ENCODE results near the gene FAM13B. TPM values are rescaled to one million over a fixed set of nuclear protein-coding genes. Genes with fewer than 3 reads are reported as not detected.
"Not testable (repeated sequence)": the region's sequence is repeated elsewhere in the genome, so short reads cannot be mapped to it uniquely, and the experiment has no call there.

FAM13B gene
- total RNA-seq, 4 donors from 2014 or later = 44.1 to 102 (median 76.6) TPM

DNA sequence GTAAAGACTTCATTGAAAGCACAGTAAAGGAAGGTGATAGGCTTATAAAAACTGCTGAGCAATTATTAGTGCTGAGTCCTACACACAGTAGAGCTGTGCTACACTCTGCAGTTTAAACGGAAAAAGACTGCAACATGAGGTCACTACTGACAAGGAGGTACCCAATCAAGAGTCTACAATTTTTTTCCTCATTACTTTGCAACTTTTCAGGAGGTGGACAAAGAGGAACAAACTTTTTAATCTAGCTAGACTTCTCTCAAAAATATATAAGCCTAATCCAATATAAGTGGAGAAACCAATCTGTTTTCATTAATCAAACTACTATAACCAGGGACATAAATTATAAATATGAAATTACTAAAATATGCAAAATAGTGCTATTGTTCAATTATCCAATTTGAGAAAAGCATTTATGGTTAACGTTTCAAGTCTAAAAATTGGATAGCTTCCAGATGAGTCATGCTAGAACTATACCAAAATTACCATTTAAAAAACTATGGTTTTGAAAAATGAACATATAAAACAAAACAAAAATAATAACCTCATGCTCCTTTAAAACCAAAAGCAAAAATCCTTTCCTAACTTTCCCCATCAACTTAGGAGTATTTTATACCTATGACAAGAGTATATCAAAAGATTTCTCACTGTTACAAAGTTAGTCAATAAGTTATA lies 37.7 kb downstream of the FAM13B start:
- peak; percentile 48 for ATAC-seq
- H3K27ac ChIP-seq = no peak overlapping the region

DNA sequence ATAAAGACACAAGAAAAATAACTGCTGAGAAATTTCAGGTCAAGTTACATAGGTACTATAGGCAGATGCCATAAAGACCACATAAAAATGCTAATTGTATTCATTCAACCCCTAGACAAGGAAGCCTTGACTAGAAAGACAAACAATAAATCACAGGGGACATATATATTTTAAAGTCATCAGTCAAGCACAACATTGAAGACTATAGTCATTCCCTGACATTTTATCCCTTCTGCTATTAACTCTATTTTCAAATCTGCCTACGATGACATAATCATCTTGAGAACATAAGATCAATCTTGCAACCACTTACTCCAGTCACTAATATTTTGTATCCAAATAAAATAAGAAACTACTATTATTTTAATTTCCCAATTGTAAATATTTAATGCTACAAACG lies 38.3 kb downstream of the FAM13B start:
- peaks cover 0 to 17% of the 10 kb centered on the region in 2 donors for H3K36me3 ChIP-seq
- no peaks in the 10 kb centered on the region for H3K27me3 ChIP-seq
- no peak overlapping the region for H3K27ac ChIP-seq
- no peaks in the 10 kb centered on the region for H3K9me3 ChIP-seq
- H3K4me1 ChIP-seq = peaks cover 0 to 49% (median 3%) of the 10 kb centered on the region in 3 donors
- TF ChIP-seq, protein P1, sequence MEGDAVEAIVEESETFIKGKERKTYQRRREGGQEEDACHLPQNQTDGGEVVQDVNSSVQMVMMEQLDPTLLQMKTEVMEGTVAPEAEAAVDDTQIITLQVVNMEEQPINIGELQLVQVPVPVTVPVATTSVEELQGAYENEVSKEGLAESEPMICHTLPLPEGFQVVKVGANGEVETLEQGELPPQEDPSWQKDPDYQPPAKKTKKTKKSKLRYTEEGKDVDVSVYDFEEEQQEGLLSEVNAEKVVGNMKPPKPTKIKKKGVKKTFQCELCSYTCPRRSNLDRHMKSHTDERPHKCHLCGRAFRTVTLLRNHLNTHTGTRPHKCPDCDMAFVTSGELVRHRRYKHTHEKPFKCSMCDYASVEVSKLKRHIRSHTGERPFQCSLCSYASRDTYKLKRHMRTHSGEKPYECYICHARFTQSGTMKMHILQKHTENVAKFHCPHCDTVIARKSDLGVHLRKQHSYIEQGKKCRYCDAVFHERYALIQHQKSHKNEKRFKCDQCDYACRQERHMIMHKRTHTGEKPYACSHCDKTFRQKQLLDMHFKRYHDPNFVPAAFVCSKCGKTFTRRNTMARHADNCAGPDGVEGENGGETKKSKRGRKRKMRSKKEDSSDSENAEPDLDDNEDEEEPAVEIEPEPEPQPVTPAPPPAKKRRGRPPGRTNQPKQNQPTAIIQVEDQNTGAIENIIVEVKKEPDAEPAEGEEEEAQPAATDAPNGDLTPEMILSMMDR (IDR thresholded peaks at IDR 0.05) = no peak
- H3K4me3 ChIP-seq = no peak overlapping the region
- 68 to 80% methylated on average over 2 of the region's 2 CpGs for WGBS, 2 donors (ENCODE audit: low coverage in 1 of 2)
- ATAC-seq = no peak

More for the DNA sequence above, 37.7 kb downstream of the FAM13B start:
- Histone ChIP-seq H3K4me3 (no peak overlapping the region), H3K4me1 (peaks cover 0 to 55% (median 5%) of the 10 kb centered on the region in 3 donors), H3K36me3 (peaks cover 0 to 16% of the 10 kb centered on the region in 2 donors), H3K9me3 (no peaks in the 10 kb centered on the region), H3K27me3 (no peaks in the 10 kb centered on the region)
- WGBS, 2 donors (ENCODE audit: low coverage in 1 of 2) = 10 to 11% methylated on average over 2 of the region's 2 CpGs
- TF ChIP-seq EP300 (IDR thresholded peaks at IDR 0.05) (no peak), POLR2AphosphoS5 (IDR thresholded peaks at IDR 0.05) (no peak), POLR2A (IDR thresholded peaks at IDR 0.05) (no peak)
- TF ChIP-seq, protein P1 (IDR thresholded peaks at IDR 0.05) = no peak

GRCh38 chr5:137989419-137989818 lies 43.5 kb downstream of the FAM13B start:
- 93 to 95% methylated on average over 3 to 5 of the region's 5 CpGs for WGBS, 2 donors (ENCODE audit: low coverage in 1 of 2)
- no peak for ATAC-seq

GRCh38 chr5:137975208-137975607 lies 57.7 kb downstream of the FAM13B start:
- WGBS, 2 donors (ENCODE audit: low coverage in 1 of 2) = 87 to 88% methylated on average over 3 of the region's 3 CpGs
- Histone ChIP-seq H3K4me1 (no peaks in the 10 kb centered on the region), H3K4me3 (no peak overlapping the region), H3K27ac (no peak overlapping the region), H3K36me3 (peaks cover 0 to 38% of the 10 kb centered on the region in 2 donors), H3K9me3 (no peaks in the 10 kb centered on the region), H3K27me3 (no peaks in the 10 kb centered on the region)
- ATAC-seq = no peak
- no peak for TF ChIP-seq POLR2A (IDR thresholded peaks at IDR 0.05)
- TF ChIP-seq, protein P1 (IDR thresholded peaks at IDR 0.05) = no peak
- TF ChIP-seq POLR2AphosphoS5 (IDR thresholded peaks at IDR 0.05) = no peak
- no peak for TF ChIP-seq EP300 (IDR thresholded peaks at IDR 0.05)

More at GRCh38 chr5:137989419-137989818, 43.5 kb downstream of the FAM13B start:
- no peak overlapping the region for H3K4me3 ChIP-seq
- H3K9me3 ChIP-seq = no peaks in the 10 kb centered on the region
- peaks cover 0 to 38% (median 5%) of the 10 kb centered on the region in 3 donors for H3K4me1 ChIP-seq
- H3K36me3 ChIP-seq = peaks cover 0 to 14% of the 10 kb centered on the region in 2 donors
- TF ChIP-seq, protein P1 (IDR thresholded peaks at IDR 0.05) = no peak
- TF ChIP-seq EP300 (IDR thresholded peaks at IDR 0.05) (no peak), POLR2A (IDR thresholded peaks at IDR 0.05) (no peak), POLR2AphosphoS5 (IDR thresholded peaks at IDR 0.05) (no peak)
- no peaks in the 10 kb centered on the region for H3K27me3 ChIP-seq
- H3K27ac ChIP-seq = no peak overlapping the region

DNA sequence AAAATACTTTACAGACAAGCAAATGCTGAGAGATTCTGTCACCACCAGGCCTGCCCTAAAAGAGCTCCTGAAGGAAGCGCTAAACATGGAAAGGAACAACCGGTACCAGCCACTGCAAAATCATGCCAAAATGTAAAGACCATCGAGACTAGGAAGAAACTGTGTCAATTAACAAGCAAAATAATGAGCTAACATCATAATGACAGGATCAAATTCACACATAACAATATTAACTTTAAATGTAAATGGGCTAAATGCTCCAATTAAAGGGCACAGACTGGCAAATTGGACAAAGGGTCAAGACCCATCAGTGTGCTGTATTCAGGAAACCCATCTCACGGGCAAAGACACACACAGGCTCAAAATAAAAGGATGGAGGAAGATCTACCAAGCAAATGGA lies 62.5 kb downstream of the FAM13B start:
- H3K9me3 ChIP-seq, H3K27ac ChIP-seq, ATAC-seq, H3K4me1 ChIP-seq, H3K27me3 ChIP-seq, H3K4me3 ChIP-seq: not testable (repeated sequence)
- WGBS, 2 donors (ENCODE audit: low coverage in 1 of 2) = 96 to 100% methylated on average over 1 to 4 of the region's 4 CpGs
- peaks cover 0 to 32% of the 10 kb centered on the region in 2 donors for H3K36me3 ChIP-seq
